AG10803 (cell line): Measurements from ENCODE around the gene AP2M1.

Source experiments
- DNase-seq: peaks from one replicate; pipeline ENCODE4 v3.0.0; 2010; ENCODE audit warnings: low read depth
- H3K4me3 ChIP-seq: 2 replicates; pipeline ENCODE4 v1.5.1; 2011; ENCODE audit warnings: mild to moderate bottlenecking, low read length, control low read depth
- CTCF ChIP-seq: conservative IDR thresholded peaks from 2 replicates; pipeline ENCODE4 v1.5.1; 2011; ENCODE audit warnings: mild to moderate bottlenecking, low read length, control low read depth, inconsistent platforms

AP2M1 gene

DNA sequence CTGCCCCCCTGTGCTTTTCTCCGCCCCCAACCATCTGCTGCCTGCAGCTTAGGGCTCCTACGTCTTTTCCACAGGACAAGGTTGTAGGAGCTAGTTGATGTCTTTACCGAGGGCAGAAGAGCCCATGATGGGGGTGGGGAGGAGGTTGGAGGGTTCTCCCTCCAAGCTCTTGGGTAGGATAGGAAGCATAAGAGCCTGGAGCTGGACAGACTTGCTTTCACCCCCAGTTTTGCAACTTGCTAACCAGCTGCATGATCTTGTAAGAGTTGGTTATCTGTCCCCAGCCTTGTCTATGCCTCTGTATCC lies 12.2 kb downstream of the AP2M1 start:
- DNase-seq, result no peak
- TF ChIP-seq CTCF, result no peak
- peak overlapping the region; percentile 99 for H3K4me3 ChIP-seq

DNA sequence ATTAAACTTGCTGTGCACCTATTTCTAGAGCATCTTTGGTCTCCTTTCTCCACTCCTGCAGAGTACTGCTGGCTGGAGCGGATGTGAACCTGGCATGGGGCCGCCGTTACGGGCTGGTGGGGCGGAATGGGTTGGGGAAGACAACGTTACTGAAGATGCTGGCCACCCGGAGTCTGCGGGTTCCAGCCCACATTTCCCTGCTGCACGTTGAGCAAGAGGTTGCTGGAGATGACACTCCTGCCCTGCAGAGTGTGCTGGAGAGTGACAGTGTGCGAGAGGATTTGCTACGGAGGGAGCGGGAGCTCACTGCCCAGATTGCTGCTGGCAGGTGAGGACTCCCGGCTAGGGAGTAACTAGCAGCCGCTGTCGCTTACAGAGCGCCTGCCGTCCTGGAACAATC lies 13.4 kb downstream of the AP2M1 start:
- H3K4me3 ChIP-seq, result no peak overlapping the region
- TF ChIP-seq CTCF, result no peak
- DNase-seq, result no peak

DNA sequence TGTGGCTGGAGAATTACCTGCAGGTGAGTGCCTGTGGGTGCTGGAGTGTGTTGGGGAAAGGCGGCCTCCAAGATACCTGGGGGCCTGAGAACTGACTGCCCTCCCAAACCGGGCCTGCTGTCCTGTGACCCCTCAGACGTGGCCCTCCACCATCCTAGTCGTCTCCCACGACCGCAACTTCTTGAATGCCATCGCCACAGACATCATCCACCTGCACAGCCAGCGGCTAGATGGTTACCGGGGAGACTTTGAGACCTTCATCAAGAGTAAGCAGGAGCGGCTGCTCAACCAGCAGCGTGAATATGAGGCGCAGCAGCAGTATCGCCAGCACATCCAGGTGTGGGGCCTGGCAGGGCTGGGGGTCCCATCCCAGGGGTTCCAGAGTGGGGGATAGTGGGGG lies 14.8 kb downstream of the AP2M1 start:
- no peak for DNase-seq
- no peak for TF ChIP-seq CTCF
- no peak overlapping the region for H3K4me3 ChIP-seq

DNA sequence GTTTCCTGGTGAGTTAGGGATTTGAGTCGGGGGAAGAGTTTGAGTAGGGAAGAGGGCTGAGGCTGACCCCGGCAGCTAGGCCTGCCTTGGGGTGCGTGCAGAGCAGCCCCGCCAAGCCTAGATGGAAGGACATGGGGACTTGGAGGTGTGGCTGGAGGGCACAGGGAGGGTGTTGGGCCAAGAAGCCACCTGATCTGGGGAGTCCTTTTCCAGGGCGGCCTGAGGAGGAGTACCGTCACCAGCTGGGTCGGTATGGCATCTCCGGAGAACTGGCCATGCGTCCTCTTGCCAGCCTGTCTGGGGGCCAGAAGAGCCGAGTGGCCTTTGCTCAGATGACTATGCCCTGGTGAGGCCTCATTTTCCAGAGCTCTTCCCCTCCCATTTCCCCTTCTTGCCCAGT lies 18.2 kb downstream of the AP2M1 start:
- no peak overlapping the region for H3K4me3 ChIP-seq
- no peak for TF ChIP-seq CTCF
- DNase-seq, result no peak

DNA sequence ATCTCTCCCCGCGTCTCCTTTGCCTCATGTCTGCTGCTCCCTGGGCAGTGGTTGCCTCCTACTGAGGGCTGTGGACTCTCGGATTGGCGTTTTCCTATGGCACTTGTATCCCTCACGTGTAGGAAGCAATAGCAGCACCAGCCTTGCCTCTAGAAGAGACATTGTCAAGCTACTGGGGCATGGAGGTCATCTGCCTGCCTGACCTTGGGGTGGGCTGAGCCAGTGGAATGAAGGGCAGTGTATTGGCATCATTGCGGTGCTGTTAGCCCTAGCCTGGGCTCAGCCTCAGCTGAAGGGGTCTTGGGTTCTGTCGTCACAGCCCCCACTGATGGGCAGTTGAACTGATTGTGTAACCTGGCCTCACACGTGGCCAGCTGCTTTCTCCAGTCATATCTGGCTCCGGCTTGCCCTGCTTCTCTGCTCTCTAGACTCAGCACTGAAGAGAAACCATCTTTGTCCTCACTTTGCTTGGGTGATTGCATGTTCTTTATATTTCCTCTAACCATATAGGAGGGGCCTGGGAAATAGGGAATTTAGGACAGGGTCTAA lies 19.4 kb downstream of the AP2M1 start:
- DNase-seq, result no peak
- H3K4me3 ChIP-seq, result no peak overlapping the region
- TF ChIP-seq CTCF, result no peak

GRCh38 chr3:184196536-184196935 lies 21.9 kb downstream of the AP2M1 start:
- DNase-seq, result no peak
- no peak overlapping the region for H3K4me3 ChIP-seq
- TF ChIP-seq CTCF, result no peak

DNA sequence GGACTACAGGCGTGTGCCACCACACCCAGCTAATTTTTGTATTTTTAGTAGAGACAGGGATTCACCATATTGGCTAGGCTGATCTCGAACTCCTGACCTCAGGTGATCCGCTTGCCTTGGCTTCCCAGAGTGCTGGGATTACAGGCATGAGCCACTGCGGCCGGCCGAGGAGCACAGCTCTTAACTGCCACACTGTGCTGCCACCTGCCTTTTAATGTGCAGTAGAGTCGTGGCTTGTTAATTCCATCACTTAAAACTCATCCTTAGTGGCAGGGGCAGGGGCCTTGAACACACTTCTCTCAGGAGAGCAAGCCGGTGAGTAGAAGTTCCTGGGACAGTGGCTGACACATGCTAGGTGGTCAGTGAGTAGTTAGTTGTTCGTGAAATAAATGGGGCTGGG lies 23.9 kb downstream of the AP2M1 start:
- no peak for TF ChIP-seq CTCF
- H3K4me3 ChIP-seq, result no peak overlapping the region
- DNase-seq, result no peak
